ENCODE data around the gene IL17B. TPM values are rescaled to one million over a fixed set of nuclear protein-coding genes. Genes with fewer than 3 reads are reported as not detected.

IL17B gene
- total RNA-seq, 6 donors from 2014 or later, result 2.4 TPM; not detected in 5

DNA sequence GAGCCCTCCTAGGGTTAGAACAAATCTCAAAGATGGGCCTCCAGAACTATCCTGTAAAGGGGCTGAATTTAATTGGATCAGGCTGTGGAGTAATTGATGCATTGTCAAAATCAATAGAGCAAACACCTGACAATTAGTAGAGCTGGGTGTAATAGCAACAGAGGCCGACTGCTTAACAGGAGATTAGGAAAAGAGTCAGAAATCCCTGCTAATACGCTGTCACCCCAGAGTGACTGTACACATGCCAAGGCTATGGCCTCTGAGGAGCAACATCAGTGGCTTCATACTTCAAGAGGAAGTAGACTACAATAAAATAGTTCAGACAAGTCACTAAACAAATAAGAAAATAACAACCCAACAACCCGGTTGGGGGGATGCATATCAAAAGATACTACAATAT is 52.5 kb downstream of the IL17B start:
- DNase-seq (no peak), ATAC-seq (ENCODE audit: low FRiP score in 2 of 2) (no peak)
- peaks cover 0 to 26% (median 2%) of the 10 kb centered on the region in 4 donors for H3K36me3 ChIP-seq
- H3K27me3 ChIP-seq, result no peaks in the 10 kb centered on the region
- TF ChIP-seq, protein P1, sequence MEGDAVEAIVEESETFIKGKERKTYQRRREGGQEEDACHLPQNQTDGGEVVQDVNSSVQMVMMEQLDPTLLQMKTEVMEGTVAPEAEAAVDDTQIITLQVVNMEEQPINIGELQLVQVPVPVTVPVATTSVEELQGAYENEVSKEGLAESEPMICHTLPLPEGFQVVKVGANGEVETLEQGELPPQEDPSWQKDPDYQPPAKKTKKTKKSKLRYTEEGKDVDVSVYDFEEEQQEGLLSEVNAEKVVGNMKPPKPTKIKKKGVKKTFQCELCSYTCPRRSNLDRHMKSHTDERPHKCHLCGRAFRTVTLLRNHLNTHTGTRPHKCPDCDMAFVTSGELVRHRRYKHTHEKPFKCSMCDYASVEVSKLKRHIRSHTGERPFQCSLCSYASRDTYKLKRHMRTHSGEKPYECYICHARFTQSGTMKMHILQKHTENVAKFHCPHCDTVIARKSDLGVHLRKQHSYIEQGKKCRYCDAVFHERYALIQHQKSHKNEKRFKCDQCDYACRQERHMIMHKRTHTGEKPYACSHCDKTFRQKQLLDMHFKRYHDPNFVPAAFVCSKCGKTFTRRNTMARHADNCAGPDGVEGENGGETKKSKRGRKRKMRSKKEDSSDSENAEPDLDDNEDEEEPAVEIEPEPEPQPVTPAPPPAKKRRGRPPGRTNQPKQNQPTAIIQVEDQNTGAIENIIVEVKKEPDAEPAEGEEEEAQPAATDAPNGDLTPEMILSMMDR (IDR thresholded peaks at IDR 0.05), result no peak
- TF ChIP-seq EP300 (IDR thresholded peaks at IDR 0.05) (no peak), POLR2AphosphoS5 (IDR thresholded peaks at IDR 0.05) (no peak), POLR2A (IDR thresholded peaks at IDR 0.05) (no peak)
- peaks cover 5 to 11% (median 10%) of the 10 kb centered on the region in 4 donors for H3K4me1 ChIP-seq
- 77 to 83% methylated on average over 3 of the region's 3 CpGs for WGBS, 2 donors
- no peaks in the 10 kb centered on the region for H3K9me3 ChIP-seq
- H3K4me3 ChIP-seq, result no peak overlapping the region
- H3K27ac ChIP-seq, result no peak overlapping the region

DNA sequence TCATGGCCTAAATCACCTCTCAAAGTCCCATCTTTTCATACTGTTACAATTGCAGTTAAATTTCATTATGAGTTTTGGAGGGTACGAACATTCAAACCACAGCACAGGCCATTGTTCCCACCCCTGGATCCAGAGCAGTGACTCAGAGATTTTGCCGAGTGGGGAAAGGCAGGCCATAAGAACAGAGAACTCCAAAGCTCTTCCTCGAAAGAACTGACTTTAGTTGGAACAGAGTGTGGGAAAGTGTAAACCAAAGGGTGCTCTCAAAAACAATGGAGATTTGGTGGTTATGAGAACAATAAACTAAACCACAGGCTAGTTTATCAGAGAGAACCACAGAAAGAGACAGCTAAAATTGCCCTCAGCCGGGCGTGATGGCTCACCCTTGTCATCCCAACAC is 53.2 kb downstream of the IL17B start:
- Histone ChIP-seq H3K27ac (no peak overlapping the region), H3K27me3 (no peaks in the 10 kb centered on the region), H3K36me3 (peaks cover 0 to 22% (median 2%) of the 10 kb centered on the region in 4 donors), H3K4me1 (peaks cover 8 to 15% (median 13%) of the 10 kb centered on the region in 4 donors), H3K9me3 (no peaks in the 10 kb centered on the region), H3K4me3 (no peak overlapping the region)
- no peak for TF ChIP-seq POLR2A (IDR thresholded peaks at IDR 0.05)
- TF ChIP-seq POLR2AphosphoS5 (IDR thresholded peaks at IDR 0.05), result no peak
- TF ChIP-seq EP300 (IDR thresholded peaks at IDR 0.05), result no peak
- TF ChIP-seq, protein P1 (IDR thresholded peaks at IDR 0.05), result no peak
- WGBS, 2 donors, result 76 to 89% methylated on average over 5 of the region's 5 CpGs
- DNase-seq (no peak), ATAC-seq (ENCODE audit: low FRiP score in 2 of 2) (no peak)

DNA sequence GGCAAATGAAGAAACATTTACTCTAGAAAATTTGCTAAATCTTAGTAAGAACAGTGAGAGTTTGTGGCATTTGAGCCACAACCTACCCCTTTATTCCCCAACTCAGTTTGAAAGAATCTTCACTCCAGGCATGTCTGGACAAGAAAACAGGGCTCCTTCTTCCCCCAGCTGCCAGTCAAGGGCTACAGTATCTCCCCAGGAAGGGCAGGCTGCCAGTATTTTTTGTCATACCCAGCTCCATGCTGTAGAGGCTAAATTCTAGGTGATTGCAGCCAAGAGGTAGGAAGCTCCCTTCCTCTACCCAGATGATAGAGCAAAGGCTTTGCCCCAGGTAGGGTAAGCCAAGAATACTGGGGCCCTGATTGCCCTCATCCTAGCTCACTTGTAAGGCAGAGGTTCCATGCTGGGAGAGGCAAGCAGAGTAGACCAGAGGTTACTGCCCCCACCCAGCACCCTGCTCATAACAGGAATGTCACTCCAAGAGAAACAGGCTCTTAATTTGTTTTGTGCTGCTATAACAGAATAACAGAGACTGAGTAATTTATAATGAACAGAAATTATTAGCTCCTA is 53.8 kb downstream of the IL17B start:
- Histone ChIP-seq H3K4me1 (peaks cover 15 to 22% (median 19%) of the 10 kb centered on the region in 4 donors), H3K36me3 (peaks cover 0 to 18% (median 2%) of the 10 kb centered on the region in 4 donors), H3K27ac (peak overlapping the region in 2 of 4 donors; percentile 51 to 74), H3K4me3 (no peak overlapping the region), H3K27me3 (no peaks in the 10 kb centered on the region), H3K9me3 (no peaks in the 10 kb centered on the region)
- no peak for ATAC-seq (ENCODE audit: low FRiP score in 2 of 2)
- TF ChIP-seq POLR2AphosphoS5 (IDR thresholded peaks at IDR 0.05), result no peak
- TF ChIP-seq POLR2A (IDR thresholded peaks at IDR 0.05), result no peak
- TF ChIP-seq, protein P1 (IDR thresholded peaks at IDR 0.05), result no peak
- no peak for TF ChIP-seq EP300 (IDR thresholded peaks at IDR 0.05)
- DNase-seq, result no peak

DNA sequence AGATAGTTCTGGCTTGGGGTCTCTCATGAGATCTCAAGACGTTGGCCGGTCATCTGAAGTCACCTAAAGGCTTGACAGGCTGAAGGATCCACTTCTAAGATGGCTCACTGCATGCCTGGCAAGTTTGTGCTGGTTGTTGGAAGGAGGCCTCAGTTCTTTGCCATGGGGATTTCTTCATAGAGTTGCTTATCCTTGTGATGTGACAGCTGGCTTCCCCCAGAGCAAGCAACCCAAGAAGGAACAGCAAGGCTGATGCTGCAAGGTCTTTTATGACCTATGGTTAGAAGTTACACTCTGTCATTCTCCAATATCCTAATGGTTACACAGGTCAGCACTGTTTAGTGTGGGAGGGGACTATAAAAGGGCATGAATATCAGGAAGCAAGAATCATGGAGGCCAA is 54.5 kb downstream of the IL17B start:
- Histone ChIP-seq H3K27me3 (no peaks in the 10 kb centered on the region), H3K36me3 (peaks cover 0 to 13% (median 2%) of the 10 kb centered on the region in 4 donors), H3K27ac (peak overlapping the region in 2 of 4 donors; percentile 51 to 74), H3K4me1 (peaks cover 15 to 24% (median 22%) of the 10 kb centered on the region in 4 donors), H3K4me3 (no peak overlapping the region), H3K9me3 (no peaks in the 10 kb centered on the region)
- 77 to 93% methylated on average over 2 of the region's 2 CpGs for WGBS, 2 donors
- ATAC-seq (ENCODE audit: low FRiP score in 2 of 2) (no peak), DNase-seq (no peak)
- no peak for TF ChIP-seq POLR2A (IDR thresholded peaks at IDR 0.05)
- TF ChIP-seq, protein P1 (IDR thresholded peaks at IDR 0.05), result no peak
- TF ChIP-seq EP300 (IDR thresholded peaks at IDR 0.05), result no peak
- no peak for TF ChIP-seq POLR2AphosphoS5 (IDR thresholded peaks at IDR 0.05)

Other genes starting within 250 kb of the IL17B start
- gene ABLIM3, start 237.8 kb downstream of the IL17B start, total RNA-seq, result 10 to 100 TPM in 5 of 6 donors, 1 to 10 TPM in 1; 7.2 to 38.0 (median 21.0) TPM
- gene AFAP1L1, start 107.4 kb downstream of the IL17B start, total RNA-seq, result 10 to 100 TPM; 15.1 to 40.8 (median 26.5) TPM
- gene GRPEL2, start 33.8 kb downstream of the IL17B start, total RNA-seq, result 10 to 100 TPM in 4 of 6 donors, 1 to 10 TPM in 2; 7.3 to 22.1 (median 12.9) TPM
- 10 to 100 TPM in 1 of 6 donors, 1 to 10 TPM in 5; 3.2 to 10.1 (median 5.0) TPM for gene PCYOX1L, start 21.2 kb downstream of the IL17B start, total RNA-seq
- gene CSNK1A1, start 172.1 kb upstream of the IL17B start, total RNA-seq, result 100 to 1,000 TPM; 153 to 215 (median 202) TPM
- gene ARHGEF37, start 202.2 kb upstream of the IL17B start, total RNA-seq, result 10 to 100 TPM in 3 of 6 donors, 1 to 10 TPM in 3; 4.3 to 13.6 (median 10.0) TPM

Data from upper lobe of left lung (tissue), 6 donors.